HL-60 (cell line): ENCODE measurements around the gene EMX2.

Source experiments
- GABPA ChIP-seq: IDR thresholded peaks from 2 replicates; pipeline ENCODE4 v1.6.1; 2012; ENCODE audit warnings: low read depth
- POLR2AphosphoS5 ChIP-seq: IDR thresholded peaks from 2 replicates; pipeline ENCODE4 v1.6.1; 2012; ENCODE audit warnings: low read depth
- SPI1 ChIP-seq: IDR thresholded peaks from 2 replicates; pipeline ENCODE4 v1.6.1; 2012; ENCODE audit warnings: low read depth, mild to moderate bottlenecking, borderline replicate concordance
- TF ChIP-seq, protein P1 (sequence below): IDR thresholded peaks from one replicate; pipeline ENCODE4 v1.5.1; 2011; ENCODE audit warnings: low read length, control low read depth, inconsistent platforms; ENCODE audit not compliant: insufficient read depth

DNA sequence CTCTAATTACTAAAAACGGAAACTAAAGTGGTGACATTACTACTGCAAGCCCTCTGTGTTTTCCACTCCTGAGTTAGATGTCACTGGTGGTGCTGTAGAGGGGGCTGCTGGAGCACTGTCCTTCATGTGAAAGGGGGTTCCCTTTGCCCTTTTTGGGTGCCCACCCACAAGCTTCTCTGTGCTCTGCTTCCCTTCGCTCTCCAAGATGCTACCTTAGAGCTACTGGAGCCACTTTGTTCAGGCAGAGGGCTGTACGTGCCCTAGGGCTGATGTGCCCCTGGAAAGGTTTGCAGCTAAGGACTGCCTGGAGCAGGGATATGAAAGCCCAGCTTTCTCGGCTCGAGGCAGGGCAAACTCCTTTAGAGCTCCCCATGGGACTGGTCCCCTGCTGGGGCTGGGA lies 28.3 kb downstream of the EMX2 start:
- TF ChIP-seq GABPA: no peak
- TF ChIP-seq, protein P1, sequence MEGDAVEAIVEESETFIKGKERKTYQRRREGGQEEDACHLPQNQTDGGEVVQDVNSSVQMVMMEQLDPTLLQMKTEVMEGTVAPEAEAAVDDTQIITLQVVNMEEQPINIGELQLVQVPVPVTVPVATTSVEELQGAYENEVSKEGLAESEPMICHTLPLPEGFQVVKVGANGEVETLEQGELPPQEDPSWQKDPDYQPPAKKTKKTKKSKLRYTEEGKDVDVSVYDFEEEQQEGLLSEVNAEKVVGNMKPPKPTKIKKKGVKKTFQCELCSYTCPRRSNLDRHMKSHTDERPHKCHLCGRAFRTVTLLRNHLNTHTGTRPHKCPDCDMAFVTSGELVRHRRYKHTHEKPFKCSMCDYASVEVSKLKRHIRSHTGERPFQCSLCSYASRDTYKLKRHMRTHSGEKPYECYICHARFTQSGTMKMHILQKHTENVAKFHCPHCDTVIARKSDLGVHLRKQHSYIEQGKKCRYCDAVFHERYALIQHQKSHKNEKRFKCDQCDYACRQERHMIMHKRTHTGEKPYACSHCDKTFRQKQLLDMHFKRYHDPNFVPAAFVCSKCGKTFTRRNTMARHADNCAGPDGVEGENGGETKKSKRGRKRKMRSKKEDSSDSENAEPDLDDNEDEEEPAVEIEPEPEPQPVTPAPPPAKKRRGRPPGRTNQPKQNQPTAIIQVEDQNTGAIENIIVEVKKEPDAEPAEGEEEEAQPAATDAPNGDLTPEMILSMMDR: no peak
- no peak for TF ChIP-seq POLR2AphosphoS5
- TF ChIP-seq SPI1: no peak
